ENCODE results near the gene CADPS2. TPM values are rescaled to one million over a fixed set of nuclear protein-coding genes. Genes with fewer than 3 reads are reported as not detected.
A peak's percentile ranks its signal among the peaks of the same experiment; 100 is the strongest.

Gene CADPS2
- total RNA-seq, 6 donors from 2014 or later = 33.3 to 74.7 (median 45.7) TPM

- Histone ChIP-seq H3K4me3 (peak overlapping the region in 3 of 4 donors; percentile 61 to 80 (median 78)), H3K9me3 (no peaks in the 10 kb centered on the region), H3K27me3 (peaks cover 0 to 8% (median 0%) of the 10 kb centered on the region in 4 donors), H3K27ac (peak overlapping the region in 3 of 4 donors; percentile 39 to 98 (median 95)), H3K36me3 (no peaks in the 10 kb centered on the region), H3K4me1 (peaks cover 28 to 39% (median 37%) of the 10 kb centered on the region in 4 donors)
- 37 to 53% methylated on average over 4 of the region's 4 CpGs for WGBS, 2 donors
- no peak for TF ChIP-seq EP300 (IDR thresholded peaks at IDR 0.05)
- DNase-seq = no peak
- no peak for ATAC-seq (ENCODE audit: low FRiP score in 2 of 2)
Measured at GRCh38 chr7:122884186-122884585, 2.1 kb downstream of the CADPS2 start.

- Histone ChIP-seq H3K9me3 (no peaks in the 10 kb centered on the region), H3K27ac (peak overlapping the region in 1 of 4 donors; percentile 59), H3K4me3 (peak overlapping the region in 2 of 4 donors; percentile 78 to 80), H3K36me3 (no peaks in the 10 kb centered on the region), H3K4me1 (peaks cover 28 to 39% (median 37%) of the 10 kb centered on the region in 4 donors), H3K27me3 (peaks cover 0 to 8% (median 0%) of the 10 kb centered on the region in 4 donors)
- WGBS, 2 donors = 49 to 57% methylated on average over 3 of the region's 3 CpGs
- no peak for TF ChIP-seq EP300 (IDR thresholded peaks at IDR 0.05)
- TF ChIP-seq POLR2AphosphoS5 (IDR thresholded peaks at IDR 0.05) = no peak
- no peak for TF ChIP-seq CTCF (IDR thresholded peaks at IDR 0.05)
- TF ChIP-seq POLR2A (IDR thresholded peaks at IDR 0.05) = no peak
- no peak for DNase-seq
- ATAC-seq (ENCODE audit: low FRiP score in 2 of 2) = no peak
Measured at GRCh38 chr7:122883049-122883680, 3.1 kb downstream of the CADPS2 start.

- TF ChIP-seq POLR2AphosphoS5 (IDR thresholded peaks at IDR 0.05) = no peak
- TF ChIP-seq CTCF (IDR thresholded peaks at IDR 0.05) = no peak
- no peak for TF ChIP-seq POLR2A (IDR thresholded peaks at IDR 0.05)
- no peak for TF ChIP-seq EP300 (IDR thresholded peaks at IDR 0.05)
- H3K4me3 ChIP-seq = peak overlapping the region in 2 of 4 donors; percentile 18 to 27
Measured at GRCh38 chr7:122881324-122881723, 4.9 kb downstream of the CADPS2 start.

GRCh38 chr7:122869260-122869659, 17.0 kb downstream of the CADPS2 start:
- H3K27ac ChIP-seq = no peak overlapping the region
- H3K9me3 ChIP-seq = peaks cover 6 to 20% (median 9%) of the 10 kb centered on the region in 4 donors
- ATAC-seq (ENCODE audit: low FRiP score in 2 of 2) = no peak
- TF ChIP-seq CTCF (IDR thresholded peaks at IDR 0.05) = no peak
- no peak for TF ChIP-seq POLR2A (IDR thresholded peaks at IDR 0.05)
- TF ChIP-seq POLR2AphosphoS5 (IDR thresholded peaks at IDR 0.05) = no peak
- TF ChIP-seq EP300 (IDR thresholded peaks at IDR 0.05) = no peak
- 46 to 56% methylated on average over 1 of the region's 1 CpG for WGBS, 2 donors
- no peaks in the 10 kb centered on the region for H3K36me3 ChIP-seq
- H3K4me3 ChIP-seq = no peak overlapping the region
- DNase-seq = no peak
- peaks cover 0 to 16% (median 7%) of the 10 kb centered on the region in 4 donors for H3K4me1 ChIP-seq
- no peaks in the 10 kb centered on the region for H3K27me3 ChIP-seq

More at GRCh38 chr7:122881324-122881723, 4.9 kb downstream of the CADPS2 start:
- DNase-seq (no peak), ATAC-seq (ENCODE audit: low FRiP score in 2 of 2) (no peak)
- Histone ChIP-seq H3K27me3 (peaks cover 0 to 2% (median 0%) of the 10 kb centered on the region in 4 donors), H3K27ac (peak overlapping the region; percentile 15 to 53 (median 22)), H3K4me1 (peaks cover 25 to 32% (median 30%) of the 10 kb centered on the region in 4 donors), H3K9me3 (no peaks in the 10 kb centered on the region), H3K36me3 (no peaks in the 10 kb centered on the region)
- 24 to 31% methylated on average over 1 of the region's 1 CpG for WGBS, 2 donors

- TF ChIP-seq POLR2AphosphoS5 (IDR thresholded peaks at IDR 0.05) (no peak), CTCF (IDR thresholded peaks at IDR 0.05) (no peak), EP300 (IDR thresholded peaks at IDR 0.05) (no peak), POLR2A (IDR thresholded peaks at IDR 0.05) (no peak)
- H3K4me1 ChIP-seq = peaks cover 0 to 16% (median 7%) of the 10 kb centered on the region in 4 donors
- peak overlapping the region in 1 of 4 donors; percentile 27 for H3K27ac ChIP-seq
- H3K9me3 ChIP-seq = peaks cover 6 to 20% (median 9%) of the 10 kb centered on the region in 4 donors
- no peak for DNase-seq
- H3K4me3 ChIP-seq = no peak overlapping the region
- no peaks in the 10 kb centered on the region for H3K36me3 ChIP-seq
- no peak for ATAC-seq (ENCODE audit: low FRiP score in 2 of 2)
- H3K27me3 ChIP-seq = no peaks in the 10 kb centered on the region
Measured at GRCh38 chr7:122867471-122867980, 18.7 kb downstream of the CADPS2 start.
